ENCODE measurements around the gene SLC3A2. TPM values are rescaled to one million over a fixed set of nuclear protein-coding genes. Genes with fewer than 3 reads are reported as not detected.
"Not testable (repeated sequence)": the region's sequence is repeated elsewhere in the genome, so short reads cannot be mapped to it uniquely, and the experiment has no call there.

SLC3A2 gene
- total RNA-seq, 8 experiments from 2014 or later = 97.8 to 428 (median 211) TPM

DNA sequence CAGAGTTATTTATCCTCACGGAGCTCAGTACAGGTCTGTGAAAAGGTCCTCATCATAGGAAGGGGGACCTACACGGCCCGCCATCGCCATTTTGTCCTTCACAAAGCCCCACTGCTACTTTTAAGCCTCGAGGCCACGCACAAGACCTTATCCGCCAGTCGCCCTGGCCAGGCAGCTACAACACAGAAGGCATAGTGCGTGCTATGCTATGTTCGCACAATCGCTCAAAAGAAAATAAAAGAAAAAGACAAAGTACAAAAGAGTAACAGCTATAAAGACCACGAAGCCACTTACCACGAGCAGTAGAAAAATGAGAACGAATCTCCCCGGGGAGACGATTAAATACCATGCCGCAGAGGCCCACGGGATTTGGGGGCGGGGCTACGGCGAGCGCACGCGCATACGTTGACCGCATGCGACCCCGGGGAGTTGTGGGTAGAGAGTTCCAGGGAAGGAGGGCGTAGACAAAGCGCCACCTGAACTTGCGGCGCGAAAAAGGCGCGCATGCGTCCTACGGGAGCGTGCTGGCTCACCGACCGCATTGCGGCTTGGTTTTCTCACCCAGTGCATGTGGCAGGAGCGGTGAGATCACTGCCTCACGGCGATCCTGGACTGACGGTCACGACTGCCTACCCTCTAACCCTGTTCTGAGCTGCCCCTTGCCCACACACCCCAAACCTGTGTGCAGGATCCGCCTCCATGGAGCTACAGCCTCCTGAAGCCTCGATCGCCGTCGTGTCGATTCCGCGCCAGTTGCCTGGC is 24.9 kb upstream of the SLC3A2 start:
- Histone ChIP-seq H3K27ac (peak overlapping the region; percentile 82 to 94), H3K4me1 (replicated peaks in 1 of 2) (peaks cover 43 to 44% of the 10 kb centered on the region in 2 donors), H3K4me3 (peak overlapping the region; percentile 68 to 97 (median 83))
- 0 to 4% (median 0%) methylated on average over 9 to 23 of the region's 54 CpGs; no CpG with 5 or more reads in 3 of the 10 experiments for WGBS, 10 experiments
- peak; percentile 82 to 96 (median 92) for ATAC-seq (replicated peaks in 6 of 8)
- in situ Hi-C loops (cut with MboI; ENCODE audit: low pct_unique_long_range_greater_than_20kb in 2 of 9, low sequenced_read_pairs in 9 of 9, unreplicated experiment in 9 of 9) = no loop called here

DNA sequence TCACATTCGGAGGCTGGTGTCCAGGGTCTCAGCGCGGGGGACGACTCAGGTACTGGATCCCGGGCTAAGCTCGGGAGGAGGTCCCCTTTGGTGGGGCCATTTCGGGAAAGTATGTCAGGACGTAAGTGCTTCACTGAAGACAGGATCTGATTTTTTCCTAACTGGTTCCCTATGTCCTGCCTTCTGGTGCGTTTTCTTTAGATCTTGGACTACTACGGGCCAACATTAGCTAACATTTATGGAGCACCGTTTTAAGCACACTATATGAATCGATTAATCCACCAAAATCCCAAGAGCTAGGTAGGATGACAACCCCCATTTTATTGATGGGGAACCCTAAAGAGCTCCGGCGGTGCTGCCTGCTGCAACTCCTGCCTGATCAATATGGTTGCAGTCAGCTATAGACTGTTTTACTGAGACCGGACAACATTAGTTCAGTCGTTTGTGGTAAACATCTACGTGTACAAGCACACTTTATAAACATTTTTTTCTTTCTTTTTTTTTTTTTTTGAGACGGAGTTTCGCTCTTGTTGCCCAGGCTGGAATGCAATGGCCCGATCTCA is 24.3 kb upstream of the SLC3A2 start:
- Histone ChIP-seq H3K4me3 (peak overlapping the region; percentile 68 to 97 (median 83)), H3K27ac (peak overlapping the region; percentile 82 to 94), H3K4me1 (replicated peaks in 1 of 2) (peaks cover 43 to 47% of the 10 kb centered on the region in 2 donors)
- peak in 7 of 8 experiments; percentile 1 to 15 (median 9) for ATAC-seq (replicated peaks in 6 of 8)
- 0 to 6% (median 3%) methylated on average over 3 to 19 of the region's 20 CpGs for WGBS, 10 experiments
- in situ Hi-C loops (cut with MboI; ENCODE audit: low pct_unique_long_range_greater_than_20kb in 2 of 9, low sequenced_read_pairs in 9 of 9, unreplicated experiment in 9 of 9) = no loop called here

DNA sequence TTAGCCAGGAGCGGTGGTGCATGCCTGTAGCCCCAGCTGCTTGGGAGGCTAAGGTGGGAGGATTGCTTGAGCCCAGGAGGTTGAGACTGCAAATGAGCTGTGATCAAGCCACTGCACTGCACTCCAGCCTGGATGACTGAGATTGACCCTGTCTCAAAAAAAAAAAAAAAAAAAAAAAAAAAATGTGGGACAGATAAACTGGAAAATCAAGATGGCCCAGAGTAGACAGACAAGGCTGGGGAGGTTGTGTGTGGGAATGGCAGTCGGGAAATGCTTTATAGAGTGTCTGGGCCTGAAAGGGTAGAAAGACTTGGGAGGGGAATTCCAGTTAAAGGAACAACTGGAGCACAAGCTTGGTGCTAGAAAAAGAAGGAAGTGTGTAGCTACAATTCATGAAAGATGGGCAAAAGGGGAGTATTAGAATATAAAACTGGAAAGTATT is 23.1 kb upstream of the SLC3A2 start:
- no peak for ATAC-seq (replicated peaks in 6 of 8)
- Histone ChIP-seq H3K4me3 (peak overlapping the region; percentile 68 to 97 (median 83)), H3K27ac (no peak overlapping the region), H3K4me1 (replicated peaks in 1 of 2) (peaks cover 51 to 55% of the 10 kb centered on the region in 2 donors)
- 0 to 100% (median 37%) methylated on average over 1 to 2 of the region's 2 CpGs; no CpG with 5 or more reads in 4 of the 10 experiments for WGBS, 10 experiments
- in situ Hi-C loops (cut with MboI; ENCODE audit: low pct_unique_long_range_greater_than_20kb in 2 of 9, low sequenced_read_pairs in 9 of 9, unreplicated experiment in 9 of 9) = no loop called here

DNA sequence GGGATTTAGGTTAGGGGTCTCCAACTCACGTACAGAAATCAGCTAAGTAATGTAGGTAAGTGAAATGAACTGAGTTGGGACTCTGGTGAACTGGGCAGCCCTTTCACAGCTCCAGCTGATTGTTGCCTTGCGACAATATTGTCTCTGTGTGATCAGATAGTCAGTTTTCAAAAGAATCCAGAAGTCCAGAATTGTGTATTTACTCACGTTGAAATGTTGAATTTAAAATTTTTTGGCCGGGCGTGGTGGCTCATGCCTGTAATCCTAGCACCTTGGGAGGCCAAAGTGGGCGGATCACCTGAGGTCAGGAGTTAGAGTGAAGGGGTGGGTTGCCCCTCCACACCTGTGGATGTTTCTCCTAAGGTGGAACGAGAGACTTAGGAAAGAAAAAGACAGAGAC is 22.5 kb upstream of the SLC3A2 start:
- Histone ChIP-seq H3K4me3 (peak overlapping the region; percentile 68 to 97 (median 83)), H3K27ac (no peak overlapping the region), H3K4me1 (replicated peaks in 1 of 2) (peaks cover 49 to 54% of the 10 kb centered on the region in 2 donors)
- ATAC-seq (replicated peaks in 6 of 8) = no peak
- 22 to 97% (median 42%) methylated on average over 2 to 6 of the region's 7 CpGs; no CpG with 5 or more reads in 2 of the 10 experiments for WGBS, 10 experiments
- in situ Hi-C loops (cut with MboI; ENCODE audit: low pct_unique_long_range_greater_than_20kb in 2 of 9, low sequenced_read_pairs in 9 of 9, unreplicated experiment in 9 of 9) = no loop called here

DNA sequence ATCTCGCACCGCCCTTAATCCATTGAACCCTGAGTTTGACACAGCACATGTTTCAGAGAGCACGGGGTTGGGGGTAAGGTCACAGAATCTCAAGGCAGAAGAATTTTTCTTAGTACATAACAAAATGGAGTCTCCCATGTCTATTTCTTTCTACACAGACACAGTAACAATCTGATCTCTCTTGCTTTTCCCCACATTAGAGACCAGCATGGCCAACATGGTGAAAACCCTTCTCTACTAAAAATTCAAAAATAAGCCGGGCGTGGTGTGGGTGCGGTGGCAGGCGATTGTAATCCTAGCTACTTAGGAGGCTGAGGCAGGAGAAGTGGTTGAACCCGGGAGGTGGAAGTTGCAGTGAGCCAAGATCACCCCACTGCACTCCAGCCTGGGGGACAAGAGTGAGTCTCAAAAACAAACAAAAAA is 21.4 kb upstream of the SLC3A2 start:
- H3K27ac ChIP-seq; in situ Hi-C loops (cut with MboI; ENCODE audit: low pct_unique_long_range_greater_than_20kb in 2 of 9, low sequenced_read_pairs in 9 of 9, unreplicated experiment in 9 of 9): not testable (repeated sequence)
- peaks cover 38 to 43% of the 10 kb centered on the region in 2 donors for H3K4me1 ChIP-seq (replicated peaks in 1 of 2)
- ATAC-seq (replicated peaks in 6 of 8) = peak in 1 of 8 experiments; percentile 6
- WGBS, 10 experiments = 6 to 100% (median 80%) methylated on average over 2 to 4 of the region's 8 CpGs; no CpG with 5 or more reads in 7 of the 10 experiments
- peak overlapping the region in 1 of 5 donors; percentile 97 for H3K4me3 ChIP-seq

DNA sequence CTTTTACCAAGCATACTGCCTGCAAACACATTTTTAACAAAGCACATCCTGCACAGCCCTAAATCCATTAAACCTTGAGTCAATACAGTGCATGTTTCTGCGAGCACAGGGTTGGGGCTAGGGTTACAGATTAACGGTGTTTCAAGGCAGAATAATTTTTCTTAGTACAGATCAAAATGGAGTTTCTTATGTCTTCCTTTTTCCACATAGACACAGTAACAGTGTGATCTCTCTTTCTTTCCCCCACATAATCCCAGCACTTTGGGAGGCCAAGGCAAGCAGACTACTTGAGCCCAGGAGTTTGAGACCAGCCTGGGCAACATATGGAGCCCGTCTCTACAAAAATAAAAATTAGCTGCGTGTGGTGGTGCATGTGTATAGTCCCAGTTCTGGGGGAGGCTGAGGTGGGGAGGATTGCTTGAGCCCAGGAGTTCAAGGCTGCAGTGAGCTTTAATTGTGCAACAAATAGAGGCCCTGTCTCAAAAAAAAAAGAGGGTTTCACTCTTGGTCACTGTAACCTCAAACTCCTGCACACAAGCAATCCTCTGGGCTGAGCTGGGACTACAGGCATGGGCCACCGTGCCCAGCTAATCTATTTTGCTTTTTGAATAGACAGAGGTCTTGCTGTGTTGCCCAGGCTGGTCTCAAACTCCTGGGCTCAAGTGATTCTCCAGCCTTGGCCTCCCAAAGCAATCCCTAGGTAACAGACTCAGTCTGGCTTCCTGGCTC is 19.7 kb upstream of the SLC3A2 start:
- Histone ChIP-seq H3K4me1 (replicated peaks in 1 of 2) (peaks cover 34 to 42% of the 10 kb centered on the region in 2 donors), H3K4me3 (no peak overlapping the region), H3K27ac (peak overlapping the region in 1 of 2 donors; percentile 31)
- 66 to 100% (median 85%) methylated on average over 1 to 5 of the region's 5 CpGs; no CpG with 5 or more reads in 2 of the 10 experiments for WGBS, 10 experiments
- no peak for ATAC-seq (replicated peaks in 6 of 8)
- in situ Hi-C loops (cut with MboI; ENCODE audit: low pct_unique_long_range_greater_than_20kb in 2 of 9, low sequenced_read_pairs in 9 of 9, unreplicated experiment in 9 of 9) = no loop called here

DNA sequence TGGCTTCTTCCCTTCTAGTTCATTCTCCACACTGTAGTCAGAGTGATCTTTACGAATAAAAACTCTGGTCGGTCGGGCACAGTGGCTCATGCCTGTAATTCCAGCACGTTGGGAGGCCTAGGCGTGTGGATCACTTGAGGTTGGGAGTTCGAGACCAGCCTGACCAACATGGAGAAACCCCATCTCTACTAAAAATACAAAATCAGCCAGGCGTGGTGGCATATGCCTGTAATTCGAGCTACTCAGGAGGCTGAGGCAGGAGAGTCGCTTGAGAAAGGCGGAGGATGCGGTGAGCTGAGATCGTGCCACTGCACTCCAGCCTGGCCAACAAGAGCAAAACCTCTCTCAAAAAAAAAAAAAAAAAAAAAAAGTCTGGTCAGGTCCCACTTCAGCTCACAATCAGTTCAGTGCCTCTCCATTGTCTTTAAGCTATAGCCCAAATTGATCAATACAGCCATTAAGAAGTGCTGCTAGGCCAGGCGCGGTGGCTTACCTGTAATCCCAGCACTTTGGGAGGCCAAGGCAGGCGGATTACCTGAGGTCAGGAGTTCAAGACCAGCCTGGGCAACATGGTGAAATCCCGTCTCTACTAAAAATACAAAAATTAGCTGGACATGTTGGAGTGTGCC is 19.0 kb upstream of the SLC3A2 start:
- ATAC-seq (replicated peaks in 6 of 8); H3K4me3 ChIP-seq; in situ Hi-C loops (cut with MboI; ENCODE audit: low pct_unique_long_range_greater_than_20kb in 2 of 9, low sequenced_read_pairs in 9 of 9, unreplicated experiment in 9 of 9): not testable (repeated sequence)
- H3K27ac ChIP-seq = peak overlapping the region in 1 of 2 donors; percentile 28
- 80 to 100% (median 87%) methylated on average over 1 to 13 of the region's 16 CpGs; no CpG with 5 or more reads in 2 of the 10 experiments for WGBS, 10 experiments
- H3K4me1 ChIP-seq (replicated peaks in 1 of 2) = peaks cover 34 to 42% of the 10 kb centered on the region in 2 donors

DNA sequence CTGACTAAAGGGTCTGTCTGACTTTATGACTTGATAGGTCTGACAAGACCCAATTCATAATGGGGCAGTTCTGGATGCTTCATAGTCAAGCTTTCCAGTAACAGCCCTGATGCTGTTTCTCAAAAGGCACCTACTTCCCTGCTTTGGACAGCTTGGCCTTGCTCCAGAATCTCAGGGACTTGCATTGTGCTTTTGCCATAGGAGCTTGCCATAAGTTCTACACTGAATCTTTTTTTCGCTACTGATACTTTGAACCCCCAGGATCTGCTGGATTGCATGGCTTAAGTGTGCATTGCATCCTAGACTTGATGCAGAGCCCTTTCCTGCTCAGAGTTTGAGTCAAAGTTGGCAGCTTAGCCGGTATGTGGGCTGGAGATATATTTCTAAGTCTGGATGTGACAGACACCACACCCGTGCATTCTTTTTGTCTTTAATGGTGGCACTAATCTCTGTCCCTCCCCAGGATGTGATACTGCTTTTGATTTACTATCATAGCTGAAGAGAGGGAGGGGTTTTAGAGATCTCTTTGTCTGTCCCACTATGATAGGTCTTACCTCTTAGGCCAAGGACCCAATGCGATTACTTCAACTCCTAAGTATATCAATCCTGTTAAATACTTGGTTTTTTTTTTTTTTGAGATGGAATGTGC is 16.9 kb upstream of the SLC3A2 start:
- Histone ChIP-seq H3K27ac (no peak overlapping the region), H3K4me3 (no peak overlapping the region), H3K4me1 (replicated peaks in 1 of 2) (peaks cover 13 to 25% of the 10 kb centered on the region in 2 donors)
- in situ Hi-C loops (cut with MboI; ENCODE audit: low pct_unique_long_range_greater_than_20kb in 2 of 9, low sequenced_read_pairs in 9 of 9, unreplicated experiment in 9 of 9) = no loop called here
- 50 to 100% (median 88%) methylated on average over 1 to 4 of the region's 4 CpGs; no CpG with 5 or more reads in 2 of the 10 experiments for WGBS, 10 experiments
- ATAC-seq (replicated peaks in 6 of 8) = no peak

DNA sequence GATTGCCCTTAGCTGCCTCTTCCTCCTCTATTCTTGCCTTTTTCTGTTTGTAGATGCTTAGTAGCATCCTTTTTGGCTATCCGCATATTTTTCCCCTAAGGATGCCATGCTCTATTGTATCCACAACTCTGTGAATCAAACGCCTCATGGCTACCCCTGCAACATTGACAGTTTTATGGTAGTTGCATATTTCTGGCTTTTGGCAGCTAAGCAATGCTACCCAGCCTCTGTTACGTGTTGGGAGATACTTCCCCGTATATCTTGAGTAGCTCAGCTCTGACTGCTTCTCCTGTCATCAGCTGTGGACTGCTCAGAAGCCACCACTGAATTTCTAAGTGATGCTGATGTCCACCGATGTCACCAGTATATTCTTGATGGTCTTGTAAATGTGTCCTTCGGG is 15.1 kb upstream of the SLC3A2 start:
- no peak overlapping the region for H3K27ac ChIP-seq
- in situ Hi-C loops (cut with MboI; ENCODE audit: low pct_unique_long_range_greater_than_20kb in 2 of 9, low sequenced_read_pairs in 9 of 9, unreplicated experiment in 9 of 9) = no loop called here
- WGBS, 10 experiments = 50 to 96% (median 78%) methylated on average over 1 to 6 of the region's 6 CpGs; no CpG with 5 or more reads in 2 of the 10 experiments
- H3K4me3 ChIP-seq = no peak overlapping the region
- peaks cover 9 to 12% of the 10 kb centered on the region in 2 donors for H3K4me1 ChIP-seq (replicated peaks in 1 of 2)
- ATAC-seq (replicated peaks in 6 of 8) = peak in 2 of 8 experiments; percentile 17 to 59

DNA sequence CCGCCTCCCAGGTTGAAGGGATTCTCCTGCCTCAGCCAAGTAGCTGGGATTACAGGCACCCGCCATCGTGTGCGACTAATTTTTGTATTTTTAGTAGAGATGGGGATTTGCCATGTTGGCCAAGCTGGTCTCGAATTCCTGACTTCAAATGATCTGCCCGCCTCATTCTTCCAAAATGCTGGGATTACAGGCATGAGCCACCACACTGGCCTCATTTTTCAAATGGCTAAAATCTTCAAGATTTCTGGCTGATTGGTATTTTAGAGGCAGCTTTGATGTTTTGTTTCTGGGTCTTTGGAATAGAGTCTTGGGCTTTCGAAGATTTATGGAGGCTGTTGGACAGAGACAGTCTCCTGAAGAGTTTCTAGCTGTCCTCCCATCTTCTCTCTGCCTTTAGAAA is 5.8 kb upstream of the SLC3A2 start:
- 88 to 100% (median 96%) methylated on average over 2 to 6 of the region's 7 CpGs; no CpG with 5 or more reads in 2 of the 10 experiments for WGBS, 10 experiments
- peaks cover 6% of the 10 kb centered on the region in 2 donors for H3K4me1 ChIP-seq (replicated peaks in 1 of 2)
- H3K27ac ChIP-seq = no peak overlapping the region
- ATAC-seq (replicated peaks in 6 of 8) = no peak
- no peak overlapping the region for H3K4me3 ChIP-seq
- in situ Hi-C loops (cut with MboI; ENCODE audit: low pct_unique_long_range_greater_than_20kb in 2 of 9, low sequenced_read_pairs in 9 of 9, unreplicated experiment in 9 of 9) = loop anchor here in 1 of 9 experiments (25.0 kb wide), 1 partner anchor 488 kb away; no protein-coding TSS in a partner anchor

DNA sequence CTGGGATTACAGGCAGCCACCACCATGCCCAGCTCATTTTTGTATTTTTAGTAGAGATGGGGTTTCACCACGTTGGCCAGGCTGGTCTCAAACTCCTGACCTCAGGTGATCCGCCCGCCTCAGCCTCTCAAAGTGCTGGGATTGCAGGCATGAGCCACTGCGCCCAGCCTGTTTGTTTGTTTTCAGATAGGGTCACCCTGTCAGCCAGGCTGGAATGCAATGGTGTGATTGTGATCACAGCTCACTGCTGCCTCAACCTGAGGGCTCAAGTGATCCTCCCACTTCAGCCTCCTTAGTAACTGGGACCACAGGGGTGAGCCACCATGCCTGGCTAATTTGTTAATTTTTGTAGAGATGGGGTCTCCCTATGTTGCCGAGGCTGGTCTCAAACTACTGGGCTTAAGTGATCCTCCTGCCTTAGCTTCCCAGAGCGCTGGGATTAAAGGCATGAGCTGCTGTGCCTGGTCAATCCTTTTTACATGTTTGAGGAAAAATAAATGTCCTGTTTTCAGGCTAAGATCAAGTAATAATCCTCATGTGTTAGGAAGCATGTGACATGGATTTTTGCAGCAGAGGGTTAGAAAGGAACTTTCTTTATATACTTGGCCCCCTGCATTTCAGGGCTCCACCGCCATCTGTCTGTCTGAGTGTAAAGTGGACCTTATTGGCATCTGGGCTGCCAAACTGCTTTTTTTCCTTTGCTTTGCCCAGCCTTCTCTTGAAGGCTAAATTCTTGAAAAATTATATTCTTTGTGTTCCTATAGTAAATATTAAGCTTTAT is 4.8 kb upstream of the SLC3A2 start:
- no peak overlapping the region for H3K27ac ChIP-seq
- in situ Hi-C loops (cut with MboI; ENCODE audit: low pct_unique_long_range_greater_than_20kb in 2 of 9, low sequenced_read_pairs in 9 of 9, unreplicated experiment in 9 of 9) = loop anchor here in 1 of 9 experiments (25.0 kb wide), 1 partner anchor 489 kb away; no protein-coding TSS in a partner anchor
- H3K4me1 ChIP-seq (replicated peaks in 1 of 2) = peaks cover 8 to 9% of the 10 kb centered on the region in 2 donors
- H3K4me3 ChIP-seq = no peak overlapping the region
- no peak for ATAC-seq (replicated peaks in 6 of 8)
- 67 to 100% (median 94%) methylated on average over 1 to 3 of the region's 7 CpGs; no CpG with 5 or more reads in 1 of the 10 experiments for WGBS, 10 experiments

Data from motor neuron (in vitro differentiated cells).